ENCODE data around the gene EMC1. TPM values are rescaled to one million over a fixed set of nuclear protein-coding genes. Genes with fewer than 3 reads are reported as not detected.
A peak's percentile ranks its signal among the peaks of the same experiment; 100 is the strongest.

EMC1 gene
- total RNA-seq, 1 donor from 2014 or later: 93.0 TPM

- H3K4me3 ChIP-seq: no peak overlapping the region
- TF ChIP-seq CTCF (IDR thresholded peaks at IDR 0.05): no peak
- no peaks in the 10 kb centered on the region for H3K9me3 ChIP-seq
- peak overlapping the region in 1 of 2 donors; percentile 40 for H3K27ac ChIP-seq
- intact Hi-C loops (cut with DNase I): loop anchor here (5.0 to 10.0 kb wide), 3 partner anchors 36 to 304 kb away; partner anchors contain the start of genes ALDH4A1 and CAPZB
- H3K27me3 ChIP-seq: no peaks in the 10 kb centered on the region
- no peak for DNase-seq (ENCODE audit: low spot score in 2 of 2)
- H3K4me1 ChIP-seq: peaks cover 17 to 46% of the 10 kb centered on the region in 2 donors
- H3K36me3 ChIP-seq: no peaks in the 10 kb centered on the region
These were observed 45.5 kb downstream of the EMC1 start for GRCh38 chr1:19205845-19206244.

GRCh38 chr1:19205403-19205802, 45.9 kb downstream of the EMC1 start:
- peaks cover 17 to 44% of the 10 kb centered on the region in 2 donors for H3K4me1 ChIP-seq
- intact Hi-C loops (cut with DNase I): loop anchor here (5.0 to 10.0 kb wide), 3 partner anchors 37 to 303 kb away; partner anchors contain the start of genes ALDH4A1 and CAPZB

GRCh38 chr1:19204446-19205266, 46.7 kb downstream of the EMC1 start:
- intact Hi-C loops (cut with DNase I): loop anchor here (5.0 to 10.0 kb wide), 3 partner anchors 38 to 302 kb away; partner anchors contain the start of genes ALDH4A1 and CAPZB

More at GRCh38 chr1:19205403-19205802, 45.9 kb downstream of the EMC1 start:
- H3K9me3 ChIP-seq: no peaks in the 10 kb centered on the region
- DNase-seq (ENCODE audit: low spot score in 2 of 2): no peak
- H3K27ac ChIP-seq: peak overlapping the region in 1 of 2 donors; percentile 71
- TF ChIP-seq CTCF (IDR thresholded peaks at IDR 0.05): no peak
- no peaks in the 10 kb centered on the region for H3K27me3 ChIP-seq
- H3K4me3 ChIP-seq: no peak overlapping the region
- no peaks in the 10 kb centered on the region for H3K36me3 ChIP-seq

GRCh38 chr1:19203440-19203839, 47.9 kb downstream of the EMC1 start:
- intact Hi-C loops (cut with DNase I): loop anchor here (10.0 kb wide), 1 partner anchor 281 kb away; the partner anchor contains the start of gene CAPZB
- Histone ChIP-seq H3K27ac (peak overlapping the region; percentile 49 to 71), H3K4me3 (peak overlapping the region in 1 of 2 donors; percentile 3), H3K27me3 (no peaks in the 10 kb centered on the region), H3K9me3 (no peaks in the 10 kb centered on the region), H3K36me3 (peaks cover 15 to 18% of the 10 kb centered on the region in 2 donors), H3K4me1 (peaks cover 17 to 42% of the 10 kb centered on the region in 2 donors)
- no peak for TF ChIP-seq CTCF (IDR thresholded peaks at IDR 0.05)
- peak in 1 of 2 donors; percentile 86 for DNase-seq (ENCODE audit: low spot score in 2 of 2)

More at GRCh38 chr1:19204446-19205266, 46.7 kb downstream of the EMC1 start:
- peak in 1 of 2 donors; percentile 21 for DNase-seq (ENCODE audit: low spot score in 2 of 2)
- peak overlapping the region; percentile 49 to 71 for H3K27ac ChIP-seq
- peaks cover 17 to 44% of the 10 kb centered on the region in 2 donors for H3K4me1 ChIP-seq
- no peak overlapping the region for H3K4me3 ChIP-seq
- no peaks in the 10 kb centered on the region for H3K9me3 ChIP-seq
- H3K27me3 ChIP-seq: no peaks in the 10 kb centered on the region
- TF ChIP-seq CTCF (IDR thresholded peaks at IDR 0.05): no peak
- peaks cover 3 to 6% of the 10 kb centered on the region in 2 donors for H3K36me3 ChIP-seq

- intact Hi-C loops (cut with DNase I): loop anchor here (10.0 kb wide), 1 partner anchor 282 kb away; the partner anchor contains the start of gene CAPZB
- Histone ChIP-seq H3K36me3 (peaks cover 26 to 28% of the 10 kb centered on the region in 2 donors), H3K4me3 (no peak overlapping the region), H3K4me1 (peaks cover 12 to 37% of the 10 kb centered on the region in 2 donors), H3K9me3 (no peaks in the 10 kb centered on the region), H3K27me3 (no peaks in the 10 kb centered on the region), H3K27ac (peak overlapping the region; percentile 49 to 71)
- no peak for DNase-seq (ENCODE audit: low spot score in 2 of 2)
- no peak for TF ChIP-seq CTCF (IDR thresholded peaks at IDR 0.05)
These were observed 48.9 kb downstream of the EMC1 start for GRCh38 chr1:19202396-19202795.

Measured in ascending aorta (tissue), 2 donors.